ENCODE results near the gene RNF166.

The RNF166 gene

GRCh38 chr16:88687676-88688012 lies 18.6 kb downstream of the RNF166 start:
- TF ChIP-seq SUZ12 (IDR thresholded peaks at IDR 0.05; ENCODE audit: extremely low read depth, insufficient read depth, insufficient read length) (no peak), YY1 (IDR thresholded peaks at IDR 0.05; ENCODE audit: insufficient read depth, insufficient read length) (no peak), ZNF274 (IDR thresholded peaks at IDR 0.05; ENCODE audit: low read depth, low read length) (no peak)
- peaks cover 36% of the 10 kb centered on the region for H3K4me1 ChIP-seq (ENCODE audit: insufficient read depth, insufficient read length)
- H3K9me3 ChIP-seq (ENCODE audit: insufficient read depth, low read length): no peaks in the 10 kb centered on the region
- no peak overlapping the region for H3K4me3 ChIP-seq (ENCODE audit: insufficient read length, low read depth)
- no peak overlapping the region for H3K9ac ChIP-seq (ENCODE audit: insufficient read length, low read depth)
- peaks cover 61% of the 10 kb centered on the region for H3K27me3 ChIP-seq (ENCODE audit: insufficient read depth, insufficient read length)
- no peak for DNase-seq (ENCODE audit: low read depth, low spot score)
- no peaks in the 10 kb centered on the region for H3K36me3 ChIP-seq (ENCODE audit: insufficient read depth, insufficient read length, low read length)

GRCh38 chr16:88687254-88687576 lies 19.0 kb downstream of the RNF166 start:
- TF ChIP-seq ZNF274 (IDR thresholded peaks at IDR 0.05; ENCODE audit: low read depth, low read length): no peak
- Histone ChIP-seq H3K4me1 (ENCODE audit: insufficient read depth, insufficient read length) (peaks cover 36% of the 10 kb centered on the region), H3K36me3 (ENCODE audit: insufficient read depth, insufficient read length, low read length) (no peaks in the 10 kb centered on the region), H3K27me3 (ENCODE audit: insufficient read depth, insufficient read length) (peaks cover 61% of the 10 kb centered on the region), H3K4me3 (ENCODE audit: insufficient read length, low read depth) (no peak overlapping the region), H3K9ac (ENCODE audit: insufficient read length, low read depth) (no peak overlapping the region), H3K9me3 (ENCODE audit: insufficient read depth, low read length) (no peaks in the 10 kb centered on the region)
- no peak for DNase-seq (ENCODE audit: low read depth, low spot score)

DNA sequence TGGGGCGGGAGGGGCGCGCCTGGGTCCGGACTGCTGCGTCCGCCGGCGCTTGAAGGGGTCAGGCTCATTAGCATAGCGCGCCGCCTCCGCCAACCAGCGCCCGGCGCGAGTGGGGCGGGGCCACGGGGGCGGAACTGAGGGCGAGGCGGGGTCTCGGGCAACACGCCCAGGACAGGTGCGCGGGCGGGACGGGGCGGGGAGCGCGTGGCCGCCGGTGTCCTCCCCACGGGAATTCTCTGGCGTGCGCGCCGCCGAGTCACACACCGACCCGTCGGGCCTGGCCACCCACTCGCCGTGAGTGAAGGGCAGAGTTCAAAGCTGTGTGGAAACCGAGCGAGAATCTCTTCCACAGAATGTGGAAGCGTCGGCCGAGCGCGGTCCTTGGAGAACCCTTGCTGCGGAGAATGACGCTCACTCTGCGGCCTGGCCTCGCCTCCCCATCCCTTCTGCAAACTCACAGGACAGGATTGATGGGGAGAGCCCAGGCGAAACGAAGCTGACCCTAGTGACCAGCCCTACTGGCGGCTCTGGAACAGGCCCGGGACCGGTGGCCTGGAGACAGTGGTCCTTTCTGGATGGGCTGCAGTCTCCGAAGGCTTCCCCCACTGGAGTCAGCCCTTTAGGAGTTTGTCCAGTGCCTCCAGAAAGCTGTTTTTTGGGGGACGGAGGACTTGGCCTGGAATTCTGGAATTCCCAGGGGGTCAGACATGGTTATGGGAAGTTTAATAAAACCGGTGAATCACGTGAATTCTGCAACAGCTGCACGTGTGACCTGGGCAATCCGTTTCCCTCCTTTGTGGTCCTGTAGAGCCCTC lies 19.6 kb downstream of the RNF166 start, which contains the start of gene SNAI3:
SNAI3 (minus strand) TSS at position 69 of the 815 bp plus-strand sequence. CDS start 101 bp downstream, outside the sequence.
- peak within 1 kb of the TSS; percentile 79 for H3K9ac ChIP-seq (ENCODE audit: insufficient read length, low read depth)
- H3K36me3 ChIP-seq (ENCODE audit: insufficient read depth, insufficient read length, low read length): no peaks in the 10 kb centered on the region
- no peak for DNase-seq (ENCODE audit: low read depth, low spot score)
- no peaks in the 10 kb centered on the region for H3K9me3 ChIP-seq (ENCODE audit: insufficient read depth, low read length)
- no peak for TF ChIP-seq YY1 (IDR thresholded peaks at IDR 0.05; ENCODE audit: insufficient read depth, insufficient read length)
- no peak for TF ChIP-seq ZNF274 (IDR thresholded peaks at IDR 0.05; ENCODE audit: low read depth, low read length)
- TF ChIP-seq SUZ12 (IDR thresholded peaks at IDR 0.05; ENCODE audit: extremely low read depth, insufficient read depth, insufficient read length): no peak
- peaks cover 41% of the 10 kb centered on the region for H3K4me1 ChIP-seq (ENCODE audit: insufficient read depth, insufficient read length)
- peak within 1 kb of the TSS; percentile 51 for H3K4me3 ChIP-seq (ENCODE audit: insufficient read length, low read depth)
- peaks cover 61% of the 10 kb centered on the region for H3K27me3 ChIP-seq (ENCODE audit: insufficient read depth, insufficient read length)

- peaks cover 43% of the 10 kb centered on the region for H3K4me1 ChIP-seq (ENCODE audit: insufficient read depth, insufficient read length)
- H3K9ac ChIP-seq (ENCODE audit: insufficient read length, low read depth): peak overlapping the region; percentile 79
- H3K4me3 ChIP-seq (ENCODE audit: insufficient read length, low read depth): peak overlapping the region; percentile 51
- no peaks in the 10 kb centered on the region for H3K36me3 ChIP-seq (ENCODE audit: insufficient read depth, insufficient read length, low read length)
- DNase-seq (ENCODE audit: low read depth, low spot score): no peak
- H3K27me3 ChIP-seq (ENCODE audit: insufficient read depth, insufficient read length): peaks cover 61% of the 10 kb centered on the region
- no peak for TF ChIP-seq ZNF274 (IDR thresholded peaks at IDR 0.05; ENCODE audit: low read depth, low read length)
- no peak for TF ChIP-seq SUZ12 (IDR thresholded peaks at IDR 0.05; ENCODE audit: extremely low read depth, insufficient read depth, insufficient read length)
- TF ChIP-seq YY1 (IDR thresholded peaks at IDR 0.05; ENCODE audit: insufficient read depth, insufficient read length): no peak
- H3K9me3 ChIP-seq (ENCODE audit: insufficient read depth, low read length): no peaks in the 10 kb centered on the region
Observed at GRCh38 chr16:88686062-88686438, 20.2 kb downstream of the RNF166 start.

DNA sequence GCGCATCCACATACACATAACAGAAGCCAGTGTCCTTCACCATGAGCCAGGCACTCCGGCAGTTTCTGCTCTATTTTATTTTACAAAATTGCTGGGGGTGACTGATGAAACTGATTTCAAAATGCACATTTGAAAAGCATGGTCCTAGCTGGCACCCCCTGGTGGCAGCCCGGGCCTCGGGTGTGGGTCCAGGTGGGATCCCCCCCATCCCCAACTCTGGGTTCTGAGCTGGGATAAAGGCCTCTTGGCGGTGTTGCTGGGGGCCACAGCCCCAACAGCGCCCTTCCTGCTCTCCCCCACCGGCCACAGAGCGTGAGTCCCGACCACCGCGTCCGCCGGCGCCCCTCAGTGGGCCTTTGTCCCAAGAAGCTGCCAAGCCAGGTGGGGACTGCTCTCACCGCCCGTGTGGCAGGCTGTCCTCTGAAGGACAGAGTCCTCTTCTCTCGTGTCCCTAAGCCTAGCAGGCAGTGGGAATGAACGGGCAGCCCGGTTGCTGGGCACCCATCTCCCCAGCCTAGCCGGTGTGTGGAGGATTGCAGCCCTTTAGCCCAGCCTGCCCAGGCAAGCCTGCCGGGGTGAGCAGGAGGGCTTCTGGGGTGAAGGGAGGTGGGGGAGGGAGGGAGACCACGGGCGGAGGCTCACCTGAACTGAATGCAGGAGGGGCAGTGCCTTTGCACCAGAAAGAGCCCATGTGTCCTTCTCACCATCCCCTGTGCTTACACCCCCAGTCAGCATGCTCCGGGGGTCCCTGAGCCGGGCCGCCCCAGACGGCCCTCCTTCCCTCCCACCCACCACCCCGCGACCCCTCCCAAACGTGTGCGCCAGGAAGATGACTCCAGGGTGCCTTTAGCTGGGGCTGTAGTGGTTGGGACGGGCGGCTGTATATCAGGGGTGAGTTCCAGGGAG lies 20.8 kb downstream of the RNF166 start:
- Histone ChIP-seq H3K4me1 (ENCODE audit: insufficient read depth, insufficient read length) (peaks cover 40% of the 10 kb centered on the region), H3K27me3 (ENCODE audit: insufficient read depth, insufficient read length) (peaks cover 54% of the 10 kb centered on the region), H3K9me3 (ENCODE audit: insufficient read depth, low read length) (no peaks in the 10 kb centered on the region), H3K36me3 (ENCODE audit: insufficient read depth, insufficient read length, low read length) (no peaks in the 10 kb centered on the region), H3K9ac (ENCODE audit: insufficient read length, low read depth) (peak overlapping the region; percentile 79), H3K4me3 (ENCODE audit: insufficient read length, low read depth) (peak overlapping the region; percentile 51)
- no peak for DNase-seq (ENCODE audit: low read depth, low spot score)
- TF ChIP-seq SUZ12 (IDR thresholded peaks at IDR 0.05; ENCODE audit: extremely low read depth, insufficient read depth, insufficient read length): no peak
- no peak for TF ChIP-seq YY1 (IDR thresholded peaks at IDR 0.05; ENCODE audit: insufficient read depth, insufficient read length)
- TF ChIP-seq ZNF274 (IDR thresholded peaks at IDR 0.05; ENCODE audit: low read depth, low read length): no peak

GRCh38 chr16:88684569-88685155 lies 21.5 kb downstream of the RNF166 start:
- H3K36me3 ChIP-seq (ENCODE audit: insufficient read depth, insufficient read length, low read length): no peaks in the 10 kb centered on the region
- no peak for DNase-seq (ENCODE audit: low read depth, low spot score)
- H3K27me3 ChIP-seq (ENCODE audit: insufficient read depth, insufficient read length): peaks cover 50% of the 10 kb centered on the region
- H3K9ac ChIP-seq (ENCODE audit: insufficient read length, low read depth): peak overlapping the region; percentile 79
- no peaks in the 10 kb centered on the region for H3K9me3 ChIP-seq (ENCODE audit: insufficient read depth, low read length)
- TF ChIP-seq SUZ12 (IDR thresholded peaks at IDR 0.05; ENCODE audit: extremely low read depth, insufficient read depth, insufficient read length): no peak
- no peak for TF ChIP-seq YY1 (IDR thresholded peaks at IDR 0.05; ENCODE audit: insufficient read depth, insufficient read length)
- no peak for TF ChIP-seq ZNF274 (IDR thresholded peaks at IDR 0.05; ENCODE audit: low read depth, low read length)
- H3K4me1 ChIP-seq (ENCODE audit: insufficient read depth, insufficient read length): peaks cover 37% of the 10 kb centered on the region
- no peak overlapping the region for H3K4me3 ChIP-seq (ENCODE audit: insufficient read length, low read depth)
